ENCODE measurements around the gene CYTH1. TPM values are rescaled to one million over a fixed set of nuclear protein-coding genes. Genes with fewer than 3 reads are reported as not detected.

CYTH1 gene, protein sequence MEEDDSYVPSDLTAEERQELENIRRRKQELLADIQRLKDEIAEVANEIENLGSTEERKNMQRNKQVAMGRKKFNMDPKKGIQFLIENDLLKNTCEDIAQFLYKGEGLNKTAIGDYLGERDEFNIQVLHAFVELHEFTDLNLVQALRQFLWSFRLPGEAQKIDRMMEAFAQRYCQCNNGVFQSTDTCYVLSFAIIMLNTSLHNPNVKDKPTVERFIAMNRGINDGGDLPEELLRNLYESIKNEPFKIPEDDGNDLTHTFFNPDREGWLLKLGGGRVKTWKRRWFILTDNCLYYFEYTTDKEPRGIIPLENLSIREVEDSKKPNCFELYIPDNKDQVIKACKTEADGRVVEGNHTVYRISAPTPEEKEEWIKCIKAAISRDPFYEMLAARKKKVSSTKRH
- 10 to 100 TPM; 13.9 to 46.4 (median 30.0) TPM for total RNA-seq

GRCh38 chr17:78781893-78782304 is at the start of gene CYTH1:
CYTH1 (minus strand) TSS chr17:78782273; CDS start chr17:78782223, 50 bp downstream.
- no CpG with 5 or more reads among the region's 64 CpGs for WGBS, 10 experiments

DNA sequence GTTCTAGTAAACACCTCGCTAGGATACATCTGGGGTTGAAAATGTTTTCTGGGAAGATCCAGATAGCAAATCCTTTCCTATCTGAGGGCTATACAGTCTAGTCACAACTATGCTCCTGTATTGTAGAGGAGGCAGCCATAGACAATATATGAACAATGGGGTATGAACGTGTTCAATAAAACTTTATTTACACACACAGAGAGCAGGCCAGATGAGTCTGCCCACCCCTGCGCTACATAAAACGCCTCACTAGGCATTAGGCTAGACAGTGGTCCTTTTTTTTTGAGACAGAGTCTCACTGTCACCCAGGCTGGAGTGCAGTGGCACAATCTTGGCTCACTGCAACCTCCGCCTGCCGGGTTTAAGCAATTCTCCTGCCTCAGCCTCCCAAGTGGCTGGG is 47.4 kb upstream of the CYTH1 start:
- no peaks in the 10 kb centered on the region for H3K4me1 ChIP-seq (replicated peaks in 1 of 2)
- H3K4me3 ChIP-seq = no peak overlapping the region
- no peak overlapping the region for H3K27ac ChIP-seq
- in situ Hi-C loops (cut with MboI; ENCODE audit: low pct_unique_long_range_greater_than_20kb in 2 of 9, low sequenced_read_pairs in 9 of 9, unreplicated experiment in 9 of 9) = no loop called here
- ATAC-seq (replicated peaks in 6 of 8) = peak in 1 of 8 experiments; percentile 12
- WGBS, 10 experiments = 83 to 100% (median 97%) methylated on average over 1 to 5 of the region's 6 CpGs; no CpG with 5 or more reads in 4 of the 10 experiments

More at GRCh38 chr17:78781893-78782304, at the start of gene CYTH1:
- in situ Hi-C loops (cut with MboI; ENCODE audit: low pct_unique_long_range_greater_than_20kb in 2 of 9, low sequenced_read_pairs in 9 of 9, unreplicated experiment in 9 of 9) = no loop called here
- ATAC-seq (replicated peaks in 6 of 8) = peak in 7 of 8 experiments; percentile 17 to 76 (median 65)
- H3K4me3 ChIP-seq = peak within 1 kb of the TSS; percentile 61 to 99 (median 92)
- peaks cover 12 to 16% of the 10 kb centered on the region in 2 donors for H3K4me1 ChIP-seq (replicated peaks in 1 of 2)
- peak within 1 kb of the TSS; percentile 77 to 80 for H3K27ac ChIP-seq

DNA sequence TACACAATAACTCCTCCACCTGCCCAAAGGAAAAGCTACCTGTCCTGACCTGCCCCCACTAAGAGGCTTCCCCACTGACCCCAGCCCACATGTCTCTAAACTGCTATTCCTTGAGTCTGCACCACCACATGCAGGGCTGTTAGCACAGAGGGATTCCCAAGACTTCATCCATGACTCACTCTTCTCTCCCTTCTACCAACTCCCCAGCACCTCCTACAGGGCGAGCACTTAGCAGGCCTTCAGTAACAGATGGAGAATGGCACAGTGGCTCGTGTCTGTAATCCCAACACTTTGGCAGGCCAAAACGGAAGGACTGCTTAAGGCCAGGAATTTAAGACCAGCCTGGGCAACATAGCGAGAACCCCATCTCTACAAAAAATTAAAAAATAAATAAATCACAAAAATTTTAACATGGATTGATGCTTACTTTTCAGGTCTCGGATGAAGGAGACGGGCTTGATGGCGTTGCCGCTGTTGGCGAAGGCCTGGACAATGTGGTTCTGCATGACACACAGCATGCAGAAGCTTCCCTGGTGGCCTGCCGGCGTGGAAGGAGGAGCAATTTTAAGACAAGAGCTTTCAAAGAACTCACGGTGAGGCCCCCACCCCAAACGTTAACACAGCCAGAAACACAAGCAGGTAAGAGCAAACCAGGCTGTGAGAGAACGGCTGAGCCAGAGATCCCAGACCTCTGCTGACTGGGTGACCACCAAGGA is 46.6 kb upstream of the CYTH1 start:
- Histone ChIP-seq H3K27ac (no peak overlapping the region), H3K4me3 (no peak overlapping the region), H3K4me1 (replicated peaks in 1 of 2) (no peaks in the 10 kb centered on the region)
- WGBS, 10 experiments = 59 to 100% (median 91%) methylated on average over 1 to 9 of the region's 14 CpGs
- peak in 7 of 8 experiments; percentile 44 to 94 (median 55) for ATAC-seq (replicated peaks in 6 of 8)
- in situ Hi-C loops (cut with MboI; ENCODE audit: low pct_unique_long_range_greater_than_20kb in 2 of 9, low sequenced_read_pairs in 9 of 9, unreplicated experiment in 9 of 9) = no loop called here

GRCh38 chr17:78826836-78827509 is 44.9 kb upstream of the CYTH1 start:
- H3K4me3 ChIP-seq = no peak overlapping the region
- in situ Hi-C loops (cut with MboI; ENCODE audit: low pct_unique_long_range_greater_than_20kb in 2 of 9, low sequenced_read_pairs in 9 of 9, unreplicated experiment in 9 of 9) = no loop called here
- ATAC-seq (replicated peaks in 6 of 8) = no peak
- no peaks in the 10 kb centered on the region for H3K4me1 ChIP-seq (replicated peaks in 1 of 2)
- no peak overlapping the region for H3K27ac ChIP-seq
- WGBS, 10 experiments = 57 to 100% (median 80%) methylated on average over 1 to 2 of the region's 21 CpGs; no CpG with 5 or more reads in 3 of the 10 experiments

DNA sequence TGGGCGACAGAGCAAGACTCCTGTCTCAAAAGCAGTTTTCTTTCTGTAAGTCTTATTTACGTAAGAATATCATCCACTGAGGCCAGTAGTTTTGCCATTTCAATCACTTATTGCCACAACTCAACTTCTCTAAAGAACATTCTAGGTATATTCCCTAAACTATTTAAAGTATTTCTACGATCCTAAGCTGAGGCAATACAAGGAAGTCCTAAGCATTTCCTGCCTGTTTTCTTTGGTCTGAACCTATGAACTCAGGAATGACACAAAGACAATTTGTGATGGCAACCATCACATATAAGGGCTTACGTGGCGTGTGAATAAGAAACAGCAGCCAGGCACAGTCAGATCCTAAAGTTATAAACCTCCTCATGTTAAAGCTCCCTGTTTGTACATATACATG is 44.3 kb upstream of the CYTH1 start:
- no peak overlapping the region for H3K4me3 ChIP-seq
- H3K27ac ChIP-seq = no peak overlapping the region
- H3K4me1 ChIP-seq (replicated peaks in 1 of 2) = no peaks in the 10 kb centered on the region
- no peak for ATAC-seq (replicated peaks in 6 of 8)
- in situ Hi-C loops (cut with MboI; ENCODE audit: low pct_unique_long_range_greater_than_20kb in 2 of 9, low sequenced_read_pairs in 9 of 9, unreplicated experiment in 9 of 9) = no loop called here
- 86 to 100% (median 100%) methylated on average over 1 to 5 of the region's 5 CpGs; no CpG with 5 or more reads in 1 of the 10 experiments for WGBS, 10 experiments

GRCh38 chr17:78825696-78826095 is 43.6 kb upstream of the CYTH1 start:
- WGBS, 10 experiments = 60 to 100% (median 96%) methylated on average over 1 to 4 of the region's 6 CpGs; no CpG with 5 or more reads in 5 of the 10 experiments
- ATAC-seq (replicated peaks in 6 of 8) = no peak
- H3K27ac ChIP-seq = no peak overlapping the region
- no peak overlapping the region for H3K4me3 ChIP-seq
- in situ Hi-C loops (cut with MboI; ENCODE audit: low pct_unique_long_range_greater_than_20kb in 2 of 9, low sequenced_read_pairs in 9 of 9, unreplicated experiment in 9 of 9) = no loop called here
- no peaks in the 10 kb centered on the region for H3K4me1 ChIP-seq (replicated peaks in 1 of 2)

DNA sequence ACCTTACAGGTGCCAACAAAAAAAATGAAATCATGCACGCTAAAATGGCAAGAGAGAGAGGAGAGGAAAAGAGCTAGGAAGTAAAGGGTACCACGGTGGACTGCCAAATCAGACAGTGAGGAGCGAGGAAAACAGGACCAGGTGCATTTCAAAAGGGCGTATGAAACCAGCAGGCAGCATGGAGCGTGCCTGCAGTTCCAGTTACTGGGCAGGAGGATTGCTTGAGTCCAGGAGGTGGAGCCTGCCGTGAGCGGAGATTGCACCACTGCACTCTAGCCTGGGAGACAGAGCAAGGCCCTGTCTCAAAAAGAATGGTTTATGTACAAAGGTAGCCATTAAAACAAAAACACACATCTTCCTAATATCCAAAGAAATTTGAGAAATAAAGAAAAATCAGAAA is 42.2 kb upstream of the CYTH1 start:
- no peak for ATAC-seq (replicated peaks in 6 of 8)
- WGBS, 10 experiments = 86 to 100% (median 91%) methylated on average over 1 to 7 of the region's 7 CpGs; no CpG with 5 or more reads in 2 of the 10 experiments
- no peaks in the 10 kb centered on the region for H3K4me1 ChIP-seq (replicated peaks in 1 of 2)
- in situ Hi-C loops (cut with MboI; ENCODE audit: low pct_unique_long_range_greater_than_20kb in 2 of 9, low sequenced_read_pairs in 9 of 9, unreplicated experiment in 9 of 9) = no loop called here
- H3K4me3 ChIP-seq = no peak overlapping the region
- H3K27ac ChIP-seq = no peak overlapping the region

DNA sequence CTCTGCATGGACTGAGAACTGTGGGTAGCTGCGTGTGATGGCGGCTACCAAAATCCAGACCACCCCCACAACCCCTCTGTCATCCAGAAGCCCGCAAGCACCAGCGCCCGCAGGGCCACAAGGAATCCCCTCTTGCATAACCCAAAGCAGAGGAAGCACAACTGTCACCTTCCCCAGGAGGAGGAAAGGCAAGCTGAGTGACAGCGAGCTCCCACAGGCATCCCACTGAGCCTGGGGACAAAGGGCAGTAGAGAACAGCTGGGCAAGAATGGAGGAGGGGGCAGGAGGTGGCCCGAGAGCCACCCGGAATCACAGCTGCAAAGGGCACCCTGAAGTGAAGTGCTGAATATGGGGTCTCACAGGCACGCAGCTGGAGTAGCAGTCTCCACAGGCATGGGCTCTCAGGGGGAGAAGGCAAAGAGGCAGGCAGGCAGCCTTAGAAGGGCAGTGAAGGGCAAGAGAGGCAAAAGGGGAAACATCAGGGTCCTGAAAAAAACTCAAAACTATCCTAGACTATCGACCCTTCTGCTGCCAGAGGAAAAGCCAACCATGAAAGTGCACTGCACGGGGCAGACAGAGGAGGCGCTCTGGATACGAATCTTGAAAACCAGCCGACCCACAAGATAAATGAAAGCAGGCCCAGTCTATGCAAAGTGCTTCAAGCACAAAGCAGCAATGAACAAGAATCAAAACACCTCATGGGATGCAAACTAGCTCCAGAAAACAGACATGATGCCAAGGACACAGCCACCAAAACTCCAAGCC is 41.4 kb upstream of the CYTH1 start:
- H3K4me1 ChIP-seq (replicated peaks in 1 of 2) = no peaks in the 10 kb centered on the region
- no peak for ATAC-seq (replicated peaks in 6 of 8)
- in situ Hi-C loops (cut with MboI; ENCODE audit: low pct_unique_long_range_greater_than_20kb in 2 of 9, low sequenced_read_pairs in 9 of 9, unreplicated experiment in 9 of 9) = no loop called here
- no peak overlapping the region for H3K4me3 ChIP-seq
- H3K27ac ChIP-seq = no peak overlapping the region
- WGBS, 10 experiments = 20 to 100% (median 83%) methylated on average over 1 to 12 of the region's 14 CpGs

GRCh38 chr17:78822552-78822951 is 40.5 kb upstream of the CYTH1 start:
- Histone ChIP-seq H3K4me3 (no peak overlapping the region), H3K4me1 (replicated peaks in 1 of 2) (no peaks in the 10 kb centered on the region), H3K27ac (no peak overlapping the region)
- in situ Hi-C loops (cut with MboI; ENCODE audit: low pct_unique_long_range_greater_than_20kb in 2 of 9, low sequenced_read_pairs in 9 of 9, unreplicated experiment in 9 of 9) = no loop called here
- ATAC-seq (replicated peaks in 6 of 8) = peak in 4 of 8 experiments; percentile 26 to 98 (median 56)
- 80% methylated on average over 1 of the region's 14 CpGs; no CpG with 5 or more reads in 9 of the 10 experiments for WGBS, 10 experiments

GRCh38 chr17:78821961-78822360 is 39.9 kb upstream of the CYTH1 start:
- no peak for ATAC-seq (replicated peaks in 6 of 8)
- Histone ChIP-seq H3K4me1 (replicated peaks in 1 of 2) (no peaks in the 10 kb centered on the region), H3K27ac (no peak overlapping the region), H3K4me3 (no peak overlapping the region)
- WGBS, 10 experiments = 80 to 100% (median 95%) methylated on average over 1 to 3 of the region's 8 CpGs; no CpG with 5 or more reads in 7 of the 10 experiments
- in situ Hi-C loops (cut with MboI; ENCODE audit: low pct_unique_long_range_greater_than_20kb in 2 of 9, low sequenced_read_pairs in 9 of 9, unreplicated experiment in 9 of 9) = no loop called here

DNA sequence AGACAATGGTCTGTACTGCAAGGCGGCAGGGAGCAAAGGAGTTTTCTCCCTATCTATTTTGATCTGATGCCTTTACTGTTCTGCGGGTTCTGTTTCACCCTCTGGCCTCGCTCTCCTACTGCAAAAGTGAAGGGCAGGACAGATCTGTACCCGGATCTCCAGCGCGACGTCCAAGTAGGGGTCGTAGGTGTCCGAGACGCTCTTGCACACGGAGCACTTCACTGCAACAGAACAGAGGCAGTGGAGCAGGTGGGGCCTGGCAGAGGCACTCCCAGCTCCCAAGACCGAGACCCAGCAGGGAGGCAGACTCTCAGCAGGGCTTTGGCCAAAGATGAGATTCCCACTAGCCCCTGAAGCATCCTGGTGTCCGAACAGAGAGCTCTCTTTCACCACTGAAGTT is 38.8 kb upstream of the CYTH1 start:
- 84 to 100% (median 93%) methylated on average over 2 to 12 of the region's 13 CpGs; no CpG with 5 or more reads in 3 of the 10 experiments for WGBS, 10 experiments

More for the DNA sequence above, 38.8 kb upstream of the CYTH1 start:
- no peak overlapping the region for H3K4me3 ChIP-seq
- ATAC-seq (replicated peaks in 6 of 8) = no peak
- H3K27ac ChIP-seq = no peak overlapping the region
- H3K4me1 ChIP-seq (replicated peaks in 1 of 2) = no peaks in the 10 kb centered on the region
- in situ Hi-C loops (cut with MboI; ENCODE audit: low pct_unique_long_range_greater_than_20kb in 2 of 9, low sequenced_read_pairs in 9 of 9, unreplicated experiment in 9 of 9) = no loop called here

Measured in motor neuron (in vitro differentiated cells).